Activated T-cell treated with anti-CD3 and anti-CD28 coated beads for 48 hours (primary cell): ENCODE results near the gene EOGT.

Source experiments
- DNase-seq: peaks from one replicate; pipeline ENCODE4 v3.0.0-alpha.2; 2020; ENCODE audit warnings: low read depth

EOGT gene

GRCh38 chr3:69013253-69014021 lies at the start of gene EOGT:
Gene EOGT (minus strand): TSS chr3:69013684. CDS start chr3:69009846, 3,838 bp downstream.
- peak; percentile 81 for DNase-seq

GRCh38 chr3:69059688-69060087 lies 46.2 kb upstream of the EOGT start:
- DNase-seq, result no peak

GRCh38 chr3:69058947-69059224 lies 45.4 kb upstream of the EOGT start:
- no peak for DNase-seq

- no peak for DNase-seq
Measured at GRCh38 chr3:69058180-69058946, 44.9 kb upstream of the EOGT start.

GRCh38 chr3:69052472-69052898 lies 39.0 kb upstream of the EOGT start:
- DNase-seq, result no peak

GRCh38 chr3:69051756-69052471 lies 38.4 kb upstream of the EOGT start, which contains the start of gene TMF1:
Gene TMF1 (minus strand): TSS chr3:69052333. CDS start chr3:69052086, 247 bp downstream.
- DNase-seq, result peak; percentile 91

GRCh38 chr3:69048990-69049389 lies 35.5 kb upstream of the EOGT start:
- DNase-seq, result no peak

- no peak for DNase-seq
Measured at GRCh38 chr3:69044608-69045007, 31.1 kb upstream of the EOGT start.

GRCh38 chr3:69033470-69033869 lies 20.0 kb upstream of the EOGT start:
- no peak for DNase-seq

- no peak for DNase-seq
Measured at GRCh38 chr3:69032737-69033136, 19.3 kb upstream of the EOGT start.

- DNase-seq, result no peak
Measured at GRCh38 chr3:69032142-69032541, 18.7 kb upstream of the EOGT start.

- no peak for DNase-seq
Measured at GRCh38 chr3:69031635-69032034, 18.2 kb upstream of the EOGT start.

GRCh38 chr3:69020857-69021256 lies 7.4 kb upstream of the EOGT start:
- DNase-seq, result no peak

GRCh38 chr3:69020424-69020823 lies 6.9 kb upstream of the EOGT start:
- no peak for DNase-seq

GRCh38 chr3:69016901-69017300 lies 3.4 kb upstream of the EOGT start:
- DNase-seq, result no peak

- DNase-seq, result no peak
Measured at GRCh38 chr3:69016102-69016501, 2.6 kb upstream of the EOGT start.

GRCh38 chr3:69014022-69014580 lies 617 bp upstream of the EOGT start:
- no peak for DNase-seq

- DNase-seq, result peak; percentile 31
Measured at GRCh38 chr3:69012800-69013252, 658 bp downstream of the EOGT start.

- DNase-seq, result no peak
Measured at GRCh38 chr3:69012100-69012799, 1.2 kb downstream of the EOGT start.

GRCh38 chr3:69011096-69011730 lies 2.3 kb downstream of the EOGT start:
- no peak for DNase-seq
